Prostate gland (tissue), 2 donors: ENCODE data around the gene DAPK1. TPM values are rescaled to one million over a fixed set of nuclear protein-coding genes. Genes with fewer than 3 reads are reported as not detected.

Experiments used
- DNase-seq: peaks from one replicate; pipeline ENCODE4 v3.0.0-alpha.2; 2019; ENCODE audit warnings: low spot score
- H3K27ac ChIP-seq, 2 donors: fragments of 200-600 bp; sonication (generic); 2 replicates each; pipeline ENCODE4 v1.5.1; 2017 to 2019
- H3K27me3 ChIP-seq: fragments of 200-600 bp; sonication (generic); replicated peaks from 2 replicates; pipeline ENCODE4 v1.5.1; 2019; ENCODE audit not compliant: insufficient read depth
- H3K36me3 ChIP-seq, 2 donors: fragments of 200-600 bp; sonication (generic); 1 replicate in 1 of 2; 2 replicates in 1 of 2; pipeline versions ENCODE4 v1.5.1 to v1.8.1; 2017 to 2019
- H3K4me1 ChIP-seq: fragments of 200-600 bp; sonication (generic); replicated peaks from 2 replicates; pipeline ENCODE4 v1.5.1; 2019
- H3K4me3 ChIP-seq, 2 donors: fragments of 200-600 bp; sonication (generic); 2 replicates each; pipeline ENCODE4 v1.5.1; 2017 to 2019
- H3K9me3 ChIP-seq: fragments of 200-600 bp; sonication (generic); 2 replicates; pipeline ENCODE4 v1.5.1; 2017
- POLR2A ChIP-seq: fragments of 450-650 bp; IDR thresholded peaks from one replicate; pipeline ENCODE4 v1.6.1; 2016; ENCODE audit warnings: antibody characterized with exemption, mild to moderate bottlenecking
- POLR2AphosphoS5 ChIP-seq: sonication (generic); formaldehyde crosslinking; IDR thresholded peaks from one replicate; pipeline ENCODE4 v1.6.1; 2017; ENCODE audit warnings: antibody characterized with exemption
- WGBS: methylation state at CpG from one replicate; pipeline ENCODE4 v1.1.5; 2018; 5-methylcytosine and 5-hydroxymethylcytosine counted together
- intact Hi-C: fragments of 100-400 bp; cut with DNase I; formaldehyde crosslinking; loops from one replicate; pipeline ENCODE4 v1.14.2; 2022
- total RNA-seq, 2 donors: library from RNA; depleted of rRNA; stranded (reverse); fragments of >200 nt; gene quantifications; one replicate each; pipeline ENCODE4 v1.1.0, GENCODE V29; 2016
- TF ChIP-seq, protein P1 (sequence below), 4 experiments: fragments of 200-600 bp in 2 of 4; fragments of 450-650 bp in 2 of 4; sonication (generic) in 2 of 4; IDR thresholded peaks; 1 replicate in 3 of 4; 2 replicates in 1 of 4; pipeline ENCODE4 v1.5.1; 2016 to 2019; ENCODE audit warnings: antibody characterized with exemption in 4 of 4, mild to moderate bottlenecking in 2 of 4, moderate library complexity in 2 of 4

DAPK1 gene
- total RNA-seq, 2 donors from 2014 or later: 13.9 to 39.1 TPM

GRCh38 chr9:87580941-87581438 is 83.3 kb downstream of the DAPK1 start:
- DNase-seq: peak; percentile 29
- no peaks in the 10 kb centered on the region for H3K9me3 ChIP-seq
- intact Hi-C loops: no loop called here
- no peaks in the 10 kb centered on the region for H3K4me1 ChIP-seq
- no peak overlapping the region for H3K4me3 ChIP-seq
- no peaks in the 10 kb centered on the region for H3K36me3 ChIP-seq
- TF ChIP-seq, protein P1, sequence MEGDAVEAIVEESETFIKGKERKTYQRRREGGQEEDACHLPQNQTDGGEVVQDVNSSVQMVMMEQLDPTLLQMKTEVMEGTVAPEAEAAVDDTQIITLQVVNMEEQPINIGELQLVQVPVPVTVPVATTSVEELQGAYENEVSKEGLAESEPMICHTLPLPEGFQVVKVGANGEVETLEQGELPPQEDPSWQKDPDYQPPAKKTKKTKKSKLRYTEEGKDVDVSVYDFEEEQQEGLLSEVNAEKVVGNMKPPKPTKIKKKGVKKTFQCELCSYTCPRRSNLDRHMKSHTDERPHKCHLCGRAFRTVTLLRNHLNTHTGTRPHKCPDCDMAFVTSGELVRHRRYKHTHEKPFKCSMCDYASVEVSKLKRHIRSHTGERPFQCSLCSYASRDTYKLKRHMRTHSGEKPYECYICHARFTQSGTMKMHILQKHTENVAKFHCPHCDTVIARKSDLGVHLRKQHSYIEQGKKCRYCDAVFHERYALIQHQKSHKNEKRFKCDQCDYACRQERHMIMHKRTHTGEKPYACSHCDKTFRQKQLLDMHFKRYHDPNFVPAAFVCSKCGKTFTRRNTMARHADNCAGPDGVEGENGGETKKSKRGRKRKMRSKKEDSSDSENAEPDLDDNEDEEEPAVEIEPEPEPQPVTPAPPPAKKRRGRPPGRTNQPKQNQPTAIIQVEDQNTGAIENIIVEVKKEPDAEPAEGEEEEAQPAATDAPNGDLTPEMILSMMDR (IDR thresholded peaks at IDR 0.05): no peak
- TF ChIP-seq POLR2AphosphoS5 (peak; percentile 63), POLR2A (no peak)
- WGBS: 73% methylated on average over 10 of the region's 10 CpGs
- H3K27me3 ChIP-seq: no peaks in the 10 kb centered on the region
- peak overlapping the region in 1 of 2 donors; percentile 6 for H3K27ac ChIP-seq

GRCh38 chr9:87581513-87581912 is 83.8 kb downstream of the DAPK1 start:
- Histone ChIP-seq H3K4me1 (no peaks in the 10 kb centered on the region), H3K9me3 (no peaks in the 10 kb centered on the region), H3K27me3 (no peaks in the 10 kb centered on the region), H3K4me3 (no peak overlapping the region), H3K36me3 (no peaks in the 10 kb centered on the region), H3K27ac (peak overlapping the region in 1 of 2 donors; percentile 6)
- intact Hi-C loops: no loop called here
- 52% methylated on average over 3 of the region's 3 CpGs for WGBS
- no peak for DNase-seq
- TF ChIP-seq, protein P1 (IDR thresholded peaks at IDR 0.05): no peak
- TF ChIP-seq POLR2A: no peak
- TF ChIP-seq POLR2AphosphoS5: no peak

GRCh38 chr9:87581949-87582637 is 84.4 kb downstream of the DAPK1 start:
- no peak for DNase-seq
- Histone ChIP-seq H3K9me3 (no peaks in the 10 kb centered on the region), H3K4me1 (no peaks in the 10 kb centered on the region), H3K36me3 (no peaks in the 10 kb centered on the region), H3K4me3 (no peak overlapping the region), H3K27ac (no peak overlapping the region), H3K27me3 (no peaks in the 10 kb centered on the region)
- TF ChIP-seq, protein P1 (IDR thresholded peaks at IDR 0.05): no peak
- TF ChIP-seq POLR2A (no peak), POLR2AphosphoS5 (no peak)
- intact Hi-C loops: no loop called here
- 84% methylated on average over 10 of the region's 10 CpGs for WGBS

DNA sequence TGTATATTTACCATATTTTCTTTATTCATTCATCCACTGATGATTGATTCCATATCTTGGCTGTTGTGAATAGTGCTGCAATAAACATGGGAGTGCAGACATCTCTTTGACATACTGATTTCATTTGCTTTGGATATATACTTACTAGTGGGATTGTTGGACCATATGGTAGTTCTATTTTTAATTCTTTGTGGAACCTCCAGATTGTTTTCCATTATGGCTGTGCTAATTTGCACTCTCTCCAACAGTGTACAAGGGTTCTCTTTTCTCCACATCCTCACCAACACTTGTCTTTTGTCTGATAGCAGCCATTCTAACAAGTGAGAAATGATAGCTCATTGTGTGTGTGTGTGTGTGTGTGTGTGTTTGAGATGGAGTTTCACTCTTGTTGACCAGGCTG is 86.7 kb downstream of the DAPK1 start:
- H3K9me3 ChIP-seq: no peaks in the 10 kb centered on the region
- TF ChIP-seq POLR2AphosphoS5 (no peak), POLR2A (no peak)
- TF ChIP-seq, protein P1 (IDR thresholded peaks at IDR 0.05): no peak
- H3K36me3 ChIP-seq: no peaks in the 10 kb centered on the region
- intact Hi-C loops: no loop called here
- no peak overlapping the region for H3K27ac ChIP-seq
- H3K4me3 ChIP-seq: no peak overlapping the region
- no peak for DNase-seq
- no peaks in the 10 kb centered on the region for H3K4me1 ChIP-seq
- no peaks in the 10 kb centered on the region for H3K27me3 ChIP-seq
